HG03521 (cell line): ENCODE data around the gene CCDC91.

Source experiments
- ATAC-seq: cut with Tn5 transposase; IDR thresholded peaks from one replicate; pipeline ENCODE4 v1.9.1; 2021; ENCODE audit warnings: mild to moderate bottlenecking, moderate library complexity; ENCODE audit not compliant: unreplicated experiment

The CCDC91 gene

GRCh38 chr12:28570811-28571210 lies 380.6 kb downstream of the CCDC91 start:
- ATAC-seq = no peak

- no peak for ATAC-seq
Measured at GRCh38 chr12:28574746-28575592, 384.7 kb downstream of the CCDC91 start.

DNA sequence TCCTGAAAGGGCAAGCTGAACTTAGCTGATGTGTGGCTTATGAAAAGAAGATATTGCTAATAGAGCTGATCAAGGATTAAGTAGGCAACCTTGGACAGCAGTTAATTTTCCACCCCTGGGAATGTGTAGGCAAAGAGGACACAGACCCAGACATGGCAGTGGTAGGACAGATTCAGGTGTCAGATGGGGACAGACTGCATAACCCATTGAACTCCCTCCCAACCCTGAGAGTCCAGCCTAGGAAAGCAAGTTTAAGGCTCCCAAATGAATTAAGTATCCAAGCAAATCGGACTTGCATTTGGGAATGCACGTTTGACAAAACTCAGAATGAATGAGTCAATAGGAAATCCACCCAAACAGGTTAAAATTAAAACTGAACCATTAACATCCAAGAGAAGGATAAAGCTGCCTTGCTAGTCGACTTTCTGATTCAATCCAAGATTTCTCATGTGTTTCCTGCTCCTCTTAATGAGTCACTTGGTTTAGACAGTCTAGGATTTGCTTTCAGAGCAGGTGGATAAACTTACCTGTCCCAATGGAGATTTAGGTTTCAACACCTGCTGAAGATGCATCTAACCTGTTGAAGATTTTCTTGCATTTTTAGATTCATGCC lies 385.4 kb downstream of the CCDC91 start:
- no peak for ATAC-seq

GRCh38 chr12:28578361-28578760 lies 388.1 kb downstream of the CCDC91 start:
- ATAC-seq = no peak

GRCh38 chr12:28578833-28579252 lies 388.6 kb downstream of the CCDC91 start:
- ATAC-seq = no peak

- no peak for ATAC-seq
Measured at GRCh38 chr12:28582672-28583376, 392.6 kb downstream of the CCDC91 start.

DNA sequence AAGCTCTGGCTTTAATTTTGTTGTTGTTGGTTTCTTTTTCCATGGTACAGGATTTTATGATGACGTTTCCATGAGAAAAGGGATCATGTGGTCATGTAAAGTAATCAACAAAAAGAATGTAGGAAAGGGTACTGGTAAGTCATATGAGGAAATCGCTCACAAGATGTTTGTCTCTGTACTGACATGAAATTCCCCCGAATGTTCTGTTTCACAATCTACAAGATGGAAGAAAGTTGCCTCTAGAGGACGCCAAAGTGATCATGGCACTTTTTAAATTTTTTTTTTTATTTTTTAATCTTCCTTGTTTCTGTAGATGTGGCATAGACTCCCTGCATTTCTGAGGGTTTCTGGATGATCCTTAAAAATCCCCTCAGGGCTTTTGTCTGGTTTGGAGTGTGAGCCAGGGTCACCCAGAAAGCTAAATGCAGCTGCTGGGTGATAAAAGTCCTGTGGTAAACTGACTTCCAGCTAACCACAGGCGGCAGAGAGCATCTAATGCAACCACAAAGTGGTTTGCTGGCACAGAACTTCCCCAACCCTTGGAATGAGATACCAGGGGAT lies 393.5 kb downstream of the CCDC91 start:
- ATAC-seq = no peak

- ATAC-seq = no peak
Measured at GRCh38 chr12:28585146-28585545, 394.9 kb downstream of the CCDC91 start.

GRCh38 chr12:28586481-28586880 lies 396.2 kb downstream of the CCDC91 start:
- ATAC-seq = no peak

DNA sequence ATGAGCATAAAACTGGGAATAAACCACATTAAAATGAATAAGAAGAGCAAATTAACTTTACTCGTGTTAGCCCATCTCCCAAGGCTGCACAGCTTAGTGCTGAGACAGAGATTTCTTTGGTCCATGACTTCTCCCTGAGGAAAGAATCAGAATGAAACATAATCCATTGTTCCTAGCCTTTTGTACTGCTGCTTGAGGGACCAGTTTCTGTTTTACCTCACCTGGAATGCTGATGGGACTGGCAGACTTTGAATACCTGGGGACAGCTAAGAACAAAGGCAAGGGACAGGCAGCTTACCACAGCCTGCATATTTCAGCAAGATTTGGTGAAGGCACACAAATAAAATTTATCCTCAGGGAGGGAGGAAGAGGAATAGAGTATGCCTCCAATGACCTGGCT lies 401.6 kb downstream of the CCDC91 start:
- ATAC-seq = no peak
